Endometrial microvascular endothelial cells (primary cell): ENCODE results near the gene SKI. TPM values are rescaled to one million over a fixed set of nuclear protein-coding genes. Genes with fewer than 3 reads are reported as not detected.
"Not testable (repeated sequence)": the region's sequence is repeated elsewhere in the genome, so short reads cannot be mapped to it uniquely, and the experiment has no call there.

Source experiments
- in situ Hi-C: cut with HindIII; loops from 2 replicates; pipeline ENCODE4 v1.10.0; 2017; ENCODE audit warnings: low sequenced_read_pairs, low pct_unique_long_range_greater_than_20kb; ENCODE audit errors: inconsistent ontology term
- total RNA-seq: library from RNA; depleted of rRNA; stranded (reverse); fragments of >200 nt; gene quantifications from one replicate; pipeline ENCODE4 v1.2.3, GENCODE V29; 2015; ENCODE audit errors: inconsistent ontology term

The SKI gene
- total RNA-seq, 1 donor from 2014 or later, result 26.6 TPM

DNA sequence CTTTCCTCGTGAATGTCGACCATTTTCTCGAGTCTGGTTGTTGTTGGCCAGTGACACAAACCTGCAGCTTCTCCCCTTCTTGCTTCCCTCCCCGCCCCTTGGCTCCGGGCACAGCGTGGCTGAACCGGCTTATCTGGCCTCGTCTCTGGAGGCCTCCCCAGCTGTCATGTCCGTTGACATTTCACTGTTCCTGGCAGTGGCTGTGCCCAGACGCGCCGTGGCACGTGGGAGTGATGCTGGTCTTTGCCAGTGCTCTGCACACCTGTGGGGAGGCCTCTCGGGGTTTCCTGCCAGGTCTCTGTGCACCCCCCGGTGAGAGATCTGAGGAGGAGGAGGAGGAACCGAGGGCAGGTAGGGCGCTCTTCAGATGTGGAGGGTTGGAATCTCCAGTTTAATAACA is 23.7 kb downstream of the SKI start:
- in situ Hi-C loops, result no loop called here

DNA sequence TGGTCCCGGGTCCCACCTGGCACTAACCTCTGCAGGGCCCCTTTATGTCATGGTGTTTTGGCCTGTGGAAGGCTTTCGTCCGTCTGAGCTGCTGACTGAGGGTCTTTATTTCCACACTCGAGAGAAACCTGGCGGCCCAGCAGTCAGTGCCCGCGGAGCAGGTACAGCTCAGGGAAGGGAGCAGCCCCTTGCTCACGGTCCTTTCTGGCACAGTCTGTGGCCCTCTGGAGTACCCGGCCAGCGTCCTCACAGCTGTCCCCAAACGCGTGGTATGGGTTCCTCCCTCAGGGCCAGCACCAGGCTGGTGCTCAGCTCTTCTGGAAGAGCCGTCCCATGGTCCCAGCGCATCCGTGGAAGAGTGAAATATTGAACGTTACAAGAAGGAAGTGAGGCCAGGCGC is 24.3 kb downstream of the SKI start:
- in situ Hi-C loops, result no loop called here

DNA sequence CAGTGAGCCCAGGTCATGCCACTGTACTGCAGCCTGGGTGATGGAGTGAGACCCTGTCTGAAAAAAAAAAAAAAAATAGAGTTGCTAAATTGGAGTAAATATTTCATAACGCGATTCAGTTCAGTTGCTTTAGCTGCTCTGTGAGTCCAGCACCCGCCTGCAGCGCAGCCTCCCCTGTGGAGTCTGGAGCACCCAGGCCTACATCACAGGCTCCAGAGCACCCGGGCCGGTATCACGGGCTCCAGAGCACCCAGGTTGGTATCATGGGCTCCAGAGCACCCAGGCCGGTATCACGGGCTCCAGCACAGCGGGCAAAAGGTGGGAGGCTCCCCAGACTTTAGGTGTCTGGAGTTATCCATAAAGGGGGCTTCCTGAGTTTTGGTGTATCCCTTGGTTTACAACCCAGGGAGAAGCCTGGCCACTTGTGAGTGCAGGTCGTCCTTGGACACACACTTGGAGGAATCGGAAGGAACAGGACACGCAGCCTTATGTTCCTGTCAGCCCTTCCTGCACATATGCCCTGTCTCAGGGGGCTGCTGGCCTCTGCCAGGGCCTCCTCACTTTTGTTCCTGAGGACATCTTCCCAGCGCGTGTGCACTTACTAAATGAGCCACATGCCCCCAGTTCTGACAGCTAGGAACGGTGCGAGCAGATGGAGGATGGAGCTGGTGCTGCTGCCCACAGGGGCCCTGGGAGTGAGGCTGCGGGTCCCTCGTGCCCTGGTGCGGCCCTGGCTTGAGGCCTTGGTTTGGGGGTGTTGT is 25.1 kb downstream of the SKI start:
- in situ Hi-C loops, result no loop called here

DNA sequence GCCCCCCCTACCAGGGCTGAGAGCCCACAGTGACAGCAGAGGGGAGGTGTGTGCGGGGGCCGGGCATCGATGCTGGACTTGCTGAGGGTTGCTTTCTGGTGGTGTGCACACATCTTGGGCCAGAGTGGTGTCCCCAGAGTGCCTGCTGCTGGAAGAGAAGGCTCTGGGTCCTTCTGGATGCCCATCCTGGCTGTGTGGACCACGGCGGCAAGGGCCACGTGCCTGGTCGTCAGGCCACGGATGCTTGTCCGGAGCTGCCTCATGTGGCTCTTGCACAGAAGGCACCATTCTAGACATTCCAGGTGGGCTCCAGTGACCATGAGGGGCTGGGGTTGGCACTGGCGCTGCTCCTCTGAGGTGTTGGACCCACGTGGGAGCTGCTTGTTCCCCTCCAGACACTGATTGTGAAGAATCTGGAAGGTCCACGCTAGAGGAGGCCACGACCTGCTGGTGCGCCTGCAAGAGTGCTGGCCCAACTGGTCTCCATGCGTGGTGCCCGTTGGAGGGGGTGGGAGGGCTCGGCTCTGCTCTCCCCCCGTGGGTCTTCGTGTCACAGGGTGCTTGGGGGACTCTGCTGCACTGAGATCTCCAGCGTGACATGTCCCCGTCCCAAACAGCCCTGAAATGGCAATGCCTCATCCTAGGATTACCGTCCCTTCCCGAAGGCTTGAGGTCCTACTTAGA is 25.8 kb downstream of the SKI start:
- in situ Hi-C loops, result no loop called here

DNA sequence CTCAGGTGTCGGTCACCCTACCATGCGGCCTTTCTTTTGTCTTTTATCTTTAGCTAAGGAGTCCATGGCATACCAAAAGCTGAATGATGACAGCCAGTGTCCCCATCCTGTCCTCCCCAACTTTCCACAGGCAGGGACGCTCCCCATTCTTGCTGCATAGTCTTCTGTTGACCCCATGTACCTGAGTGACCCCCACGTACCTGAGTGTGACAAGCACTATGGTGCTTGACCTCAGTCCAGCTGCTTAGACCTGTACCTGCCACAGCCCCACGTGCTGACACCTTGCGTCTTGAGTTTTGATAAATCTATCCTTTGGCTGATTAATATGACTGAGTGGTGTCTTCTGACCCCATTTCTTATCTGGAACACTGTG is 26.9 kb downstream of the SKI start:
- in situ Hi-C loops, result no loop called here

DNA sequence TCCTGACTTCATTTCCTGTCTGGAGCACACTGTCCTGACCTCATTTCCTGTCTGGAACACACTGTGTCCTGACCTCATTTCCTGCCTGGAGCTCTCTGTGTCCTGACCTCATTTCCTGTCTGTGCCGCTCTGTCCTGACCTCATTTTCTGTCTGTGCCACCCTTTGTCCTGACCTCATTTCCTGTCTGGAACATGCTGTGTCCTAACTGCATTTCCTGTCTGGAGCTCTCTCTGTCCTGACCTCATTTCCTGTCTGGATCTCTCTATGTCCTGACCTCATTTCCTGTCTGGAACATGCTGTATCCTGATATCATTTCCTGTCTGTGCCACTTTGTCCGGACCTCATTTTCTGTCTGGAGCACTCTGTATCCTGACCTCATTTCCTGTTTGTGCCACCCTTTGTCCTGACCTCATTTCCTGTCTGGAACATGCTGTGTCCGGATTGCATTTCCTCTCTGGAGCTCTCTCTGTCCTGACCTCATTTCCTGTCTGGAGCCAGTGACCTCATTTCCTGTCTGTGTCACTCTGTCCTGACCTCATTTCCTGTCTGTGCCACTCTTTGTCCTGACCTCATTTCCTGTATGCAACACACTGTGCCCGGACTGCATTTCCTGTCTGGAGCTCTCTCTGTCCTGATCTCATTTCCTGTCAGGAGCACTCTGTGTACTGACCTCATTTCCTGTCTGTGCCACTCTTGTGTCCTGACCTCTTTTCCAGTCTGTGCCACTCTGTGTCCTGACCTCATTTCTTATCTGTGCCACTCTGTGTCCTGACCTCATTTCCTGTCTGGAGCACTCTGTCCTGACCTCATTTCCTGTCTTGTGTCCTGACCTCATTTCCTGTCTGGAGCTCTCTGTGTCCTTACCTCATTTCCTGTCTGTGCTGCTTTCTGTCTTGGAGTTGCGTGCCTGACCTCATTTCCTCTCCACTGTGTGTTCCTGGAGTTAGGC is 27.6 kb downstream of the SKI start:
- in situ Hi-C loops, result no loop called here

DNA sequence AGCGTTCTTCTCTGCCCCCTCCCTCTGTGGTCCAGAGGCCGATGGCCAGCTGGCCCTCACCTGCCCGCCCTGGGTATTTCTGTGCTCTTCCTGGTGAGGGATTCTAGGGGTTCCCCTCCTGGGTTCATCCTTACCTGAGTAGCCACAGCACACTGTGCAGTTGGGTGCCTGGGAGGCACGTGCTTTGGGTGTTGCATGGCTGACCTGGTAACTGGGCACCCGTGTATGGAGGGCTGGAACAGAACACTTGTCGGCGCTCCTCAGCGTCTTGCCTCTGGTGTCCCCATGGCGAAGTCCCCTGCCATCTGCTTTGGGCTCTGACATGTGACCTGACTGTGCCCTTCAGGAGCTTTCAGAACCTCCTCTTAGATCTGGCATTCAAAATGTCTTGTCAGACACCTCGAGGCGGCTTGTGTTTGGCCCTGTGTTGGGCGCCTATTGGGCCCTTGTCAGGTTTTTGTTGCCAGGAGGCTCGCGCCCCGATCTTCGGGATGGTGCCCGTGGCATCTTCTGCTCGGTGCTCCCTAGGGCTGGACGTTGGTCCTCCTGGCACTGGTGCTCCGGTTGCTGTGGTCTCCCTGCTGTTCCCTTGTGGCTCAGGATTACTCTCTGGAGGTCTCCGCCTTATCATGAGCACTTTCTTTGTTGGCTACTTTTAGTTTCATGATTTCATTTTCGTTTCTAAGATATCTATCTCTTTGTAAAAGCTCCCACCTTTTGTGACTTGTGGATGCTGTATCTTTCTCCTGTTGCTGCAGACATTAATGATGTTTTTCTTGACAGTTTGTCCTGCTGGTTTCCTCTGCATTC is 28.5 kb downstream of the SKI start:
- in situ Hi-C loops, result no loop called here

DNA sequence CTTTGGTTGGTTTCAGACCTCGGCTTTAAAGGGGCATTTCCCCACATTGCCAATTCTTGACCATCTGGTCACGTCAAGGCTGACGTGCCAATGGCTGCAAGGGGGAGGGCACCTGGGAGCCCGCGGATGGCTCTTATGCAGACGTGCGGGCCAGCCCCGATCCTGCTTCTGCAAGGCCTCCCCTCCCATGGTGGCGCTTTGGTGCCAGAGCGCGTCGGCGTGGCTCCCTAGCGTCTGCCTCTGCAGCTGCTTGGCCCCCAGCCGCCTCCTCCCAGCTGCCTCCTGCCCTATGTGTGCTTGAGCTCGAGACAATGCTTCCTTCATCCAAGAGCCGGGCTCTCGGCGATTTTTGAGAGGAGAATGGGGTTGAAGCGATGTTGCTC is 29.1 kb downstream of the SKI start:
- in situ Hi-C loops, result no loop called here

DNA sequence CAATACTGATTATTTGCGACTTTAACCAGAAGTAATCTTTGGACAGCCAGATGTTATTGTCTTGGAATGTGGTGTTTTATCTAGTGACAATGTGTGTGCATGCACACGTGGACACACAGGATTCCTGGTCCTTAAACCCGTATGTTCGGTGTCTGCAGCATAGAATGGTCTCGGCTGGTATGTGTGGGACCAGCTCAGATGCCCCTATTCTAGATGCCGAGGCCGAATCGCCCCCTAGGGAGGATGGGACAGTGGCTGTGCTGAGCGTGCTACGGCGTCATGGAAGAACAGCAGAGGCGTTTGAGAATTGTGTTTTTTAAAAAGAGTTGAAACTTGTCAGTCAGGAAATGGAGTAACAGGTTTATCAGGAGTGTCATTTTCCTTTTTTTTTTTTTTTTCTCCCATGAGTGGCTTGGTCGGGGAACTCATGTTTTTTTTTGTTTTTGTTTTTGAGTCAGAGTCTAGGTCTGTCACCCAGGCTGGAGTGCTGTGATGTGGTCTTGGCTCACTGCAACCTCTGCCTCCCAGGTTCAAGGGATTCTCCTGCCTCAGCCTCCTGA is 30.1 kb downstream of the SKI start:
- in situ Hi-C loops, result no loop called here

DNA sequence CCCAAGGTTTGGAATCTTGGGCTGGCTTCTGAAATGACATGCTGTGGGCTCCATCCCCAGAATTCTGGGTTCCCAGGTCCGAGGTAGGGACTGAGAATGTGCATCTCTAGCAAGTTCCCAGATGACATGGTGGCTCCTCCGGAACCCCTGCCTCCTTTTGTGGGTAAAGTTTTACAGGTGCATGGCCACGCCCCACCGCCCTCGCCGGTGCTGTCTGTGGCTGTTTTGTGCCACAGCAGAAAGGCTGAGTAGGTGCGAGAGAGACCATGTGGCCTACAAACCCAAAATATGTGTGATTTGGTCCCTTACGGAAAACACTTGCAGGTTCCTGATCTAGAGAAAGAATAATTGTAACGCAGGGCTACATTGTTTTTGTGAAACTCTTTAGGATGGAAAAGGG is 30.9 kb downstream of the SKI start:
- in situ Hi-C loops, result no loop called here

DNA sequence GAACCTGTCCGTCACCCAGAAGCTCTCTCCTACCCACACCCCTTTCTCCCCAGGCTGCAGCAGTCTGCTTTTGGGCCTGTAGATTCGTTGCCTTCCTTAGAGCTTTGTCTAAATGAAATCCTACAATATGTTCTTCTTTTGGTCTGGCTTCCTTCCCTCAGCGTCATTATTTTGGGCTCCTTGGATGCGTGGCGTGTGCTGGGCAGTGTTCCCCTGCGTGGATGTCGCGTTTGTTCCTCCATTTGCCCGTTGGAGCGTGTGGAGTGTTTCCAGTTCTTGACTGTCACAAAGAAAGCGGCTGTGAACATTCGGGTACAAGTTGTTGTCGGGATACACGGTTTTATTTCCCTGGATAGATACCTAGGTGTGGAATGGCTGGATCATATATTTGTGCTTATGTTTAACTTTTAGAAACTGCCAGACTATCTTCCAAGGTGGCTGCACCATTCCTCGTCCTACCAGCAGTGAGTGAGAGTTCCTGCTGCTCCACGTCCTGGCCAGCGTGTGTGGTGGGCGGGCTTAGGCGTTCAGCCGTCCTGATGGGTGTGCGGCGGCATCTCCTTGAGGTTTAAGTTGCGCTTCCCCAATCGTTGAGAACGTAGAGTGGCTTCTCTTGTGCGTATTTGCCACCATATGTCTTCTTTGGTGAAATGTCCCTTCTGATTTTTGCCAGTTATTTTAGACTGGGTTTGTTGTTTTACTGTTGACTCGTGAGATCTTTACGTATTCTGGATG is 31.7 kb downstream of the SKI start:
- in situ Hi-C loops, result no loop called here

DNA sequence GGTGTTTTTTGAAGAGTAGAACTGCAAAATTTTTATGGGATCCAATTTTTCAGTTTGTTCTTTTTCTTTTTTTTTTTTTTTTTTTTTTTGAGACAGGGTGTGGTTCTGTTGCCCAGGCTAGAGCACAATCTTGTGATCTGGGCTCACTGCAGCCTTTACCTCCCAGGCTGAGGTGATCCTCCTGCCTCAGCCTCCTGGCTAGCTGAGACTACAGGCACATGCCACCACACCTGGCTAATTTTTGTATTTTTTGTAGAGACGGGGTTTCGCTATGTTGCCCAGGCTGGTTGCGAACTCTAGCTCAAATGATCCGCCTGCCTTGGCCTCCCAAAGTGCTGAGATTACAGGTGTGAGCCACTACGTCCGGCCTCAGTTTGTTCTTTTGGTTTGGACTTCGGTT is 32.4 kb downstream of the SKI start:
- in situ Hi-C loops, result not testable (repeated sequence)

DNA sequence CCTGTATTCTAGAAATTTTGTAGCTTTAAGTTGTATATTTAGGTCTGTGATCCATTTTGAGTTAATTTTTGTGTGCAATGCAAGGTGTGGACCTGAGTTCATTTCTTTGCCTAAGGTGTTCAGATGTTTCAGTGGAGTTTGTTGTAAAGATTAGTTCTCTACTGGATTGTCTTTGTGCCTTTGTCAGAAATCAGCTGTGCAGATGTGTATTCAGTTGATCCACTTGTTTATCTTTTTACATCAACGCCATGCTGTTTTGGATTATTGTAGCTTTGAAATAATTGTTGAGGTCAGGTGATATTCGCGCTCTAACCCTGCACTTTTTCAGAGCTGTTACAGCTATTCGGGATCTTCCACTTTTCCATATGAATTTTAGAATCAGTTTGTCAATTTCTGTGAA is 32.8 kb downstream of the SKI start:
- in situ Hi-C loops, result no loop called here

DNA sequence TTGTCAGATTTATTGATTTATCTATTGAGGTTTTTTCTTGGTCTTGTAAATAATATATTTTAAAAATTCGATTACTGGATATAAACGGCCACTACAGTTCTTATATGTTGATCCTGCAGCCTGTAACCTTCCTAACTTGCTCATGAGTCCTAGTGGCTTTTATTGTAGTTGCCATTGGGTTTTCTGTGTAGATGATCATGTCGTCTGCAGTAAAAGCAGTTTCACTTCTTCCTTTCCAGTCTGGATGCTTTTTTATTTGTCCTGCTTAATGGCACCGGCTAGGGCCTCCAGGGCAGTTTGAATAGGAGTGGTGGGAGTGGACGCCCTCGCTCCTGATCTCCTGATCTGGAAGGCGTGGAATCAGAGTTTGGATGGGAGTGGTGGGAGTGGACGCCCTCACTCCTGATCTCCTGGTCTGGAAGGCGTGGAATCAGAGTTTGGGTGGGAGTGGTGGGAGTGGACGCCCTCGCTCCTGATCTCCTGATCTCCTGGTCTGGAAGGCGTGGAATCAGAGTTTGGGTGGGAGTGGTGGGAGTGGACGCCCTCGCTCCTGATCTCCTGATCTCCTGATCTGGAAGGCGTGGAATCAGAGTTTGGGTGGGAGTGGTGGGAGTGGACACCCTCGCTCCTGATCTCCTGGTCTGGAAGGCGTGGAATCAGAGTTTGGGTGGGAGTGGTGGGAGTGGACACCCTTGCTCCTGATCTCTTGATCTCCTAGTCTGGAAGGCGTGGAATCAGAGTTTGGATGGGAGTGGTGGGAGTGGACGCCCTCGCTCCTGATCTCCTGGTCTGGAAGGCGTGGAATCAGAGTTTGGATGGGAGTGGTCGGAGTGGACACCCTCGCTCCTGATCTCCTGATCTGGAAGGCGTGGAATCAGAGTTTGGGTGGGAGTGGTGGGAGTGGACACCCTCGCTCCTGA is 33.6 kb downstream of the SKI start:
- in situ Hi-C loops, result not testable (repeated sequence)

DNA sequence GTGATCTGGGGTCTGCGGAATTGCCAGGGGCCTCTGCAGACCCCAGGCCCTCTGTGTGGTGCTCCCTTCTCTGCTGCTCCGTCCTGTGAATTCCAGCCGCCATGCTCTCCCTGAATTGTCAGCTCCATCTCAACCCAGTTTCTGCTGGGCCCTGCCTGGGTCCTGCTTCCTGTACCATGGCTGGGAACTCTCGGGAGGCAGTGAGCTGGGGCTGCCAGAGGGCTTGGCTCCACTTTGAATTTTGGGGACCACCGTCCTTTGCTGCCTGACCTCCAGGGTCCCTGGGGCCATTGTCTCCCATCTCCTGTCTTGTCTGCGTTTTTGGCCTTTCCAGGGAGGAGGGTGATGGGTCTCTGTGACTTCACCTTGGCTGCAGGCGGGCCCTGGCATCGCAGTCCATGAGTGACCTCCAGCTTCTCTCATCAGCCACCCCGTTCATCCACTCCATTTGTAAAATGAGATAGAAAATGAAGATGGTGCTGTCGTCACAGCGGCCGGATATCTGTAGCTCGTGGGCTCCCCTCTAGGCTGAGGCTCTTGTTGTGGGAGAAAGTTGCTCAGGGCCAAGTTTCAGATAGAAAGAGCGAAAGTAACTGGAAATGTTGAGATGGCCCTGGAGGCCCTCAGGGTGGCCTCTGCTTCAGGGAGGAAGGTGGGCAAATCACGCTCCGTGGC is 38.3 kb downstream of the SKI start:
- in situ Hi-C loops, result no loop called here

DNA sequence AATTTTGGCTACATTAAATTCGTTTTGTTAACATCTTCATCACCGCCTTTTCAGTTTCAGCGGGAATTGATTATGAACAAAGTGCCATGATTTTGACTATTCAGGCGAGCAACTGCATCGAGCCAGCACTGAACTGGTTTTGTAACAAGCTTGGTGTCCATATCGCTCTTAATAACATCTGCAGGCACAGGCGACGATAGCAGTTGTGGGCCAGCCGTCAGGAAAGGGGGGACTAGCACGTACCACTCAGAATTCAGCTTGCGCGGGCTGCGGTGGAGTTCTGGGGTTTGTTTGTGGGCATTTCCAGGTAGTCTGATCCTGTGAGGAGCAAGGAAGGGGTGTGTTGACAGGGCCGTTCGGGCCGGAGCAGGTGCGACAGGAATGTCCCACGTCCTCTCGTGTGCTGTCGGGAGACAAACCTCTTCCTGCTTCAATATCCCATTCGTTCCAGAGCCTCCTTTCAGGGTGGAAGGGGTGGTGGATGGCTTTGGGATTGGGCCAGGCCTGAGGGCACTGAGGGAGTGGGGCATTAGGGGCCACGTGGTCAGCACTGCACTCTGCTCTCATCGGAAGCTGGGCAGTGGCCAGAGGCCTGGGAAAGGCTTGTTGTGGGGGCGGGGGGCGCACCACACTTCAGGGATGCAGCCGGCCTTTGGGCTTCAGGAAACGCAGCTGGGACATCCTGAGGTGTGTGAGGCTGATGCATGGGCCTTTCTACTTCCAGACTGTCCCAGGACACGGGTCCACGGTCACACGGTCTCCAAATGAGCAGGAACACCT is 39.1 kb downstream of the SKI start:
- in situ Hi-C loops, result no loop called here
